GM23338 (cell line): Measurements from ENCODE around the gene RFC2. TPM values are rescaled to one million over a fixed set of nuclear protein-coding genes. Genes with fewer than 3 reads are reported as not detected.

Experiments used
- ATAC-seq: fragments of 200-7000 bp; cut with Tn5 transposase; 3 replicates; pipeline ENCODE4 v1.9.1; 2020
- DNase-seq: peaks from one replicate; pipeline ENCODE4 v3.0.0-alpha.2; 2015; ENCODE audit warnings: low spot score
- H2AFZ ChIP-seq: fragments of 200-600 bp; sonication (generic); 2 replicates; pipeline ENCODE4 v1.8.0; 2016; ENCODE audit warnings: antibody characterized with exemption, mild to moderate bottlenecking, moderate library complexity
- H3F3A ChIP-seq: fragments of 200-600 bp; sonication (generic); replicated peaks from 2 replicates; pipeline ENCODE4 v1.8.0; 2017; ENCODE audit warnings: antibody characterized with exemption, mixed run types, low read depth
- H3K27ac ChIP-seq: fragments of 200-600 bp; sonication (generic); 2 replicates; pipeline ENCODE4 v1.6.1; 2016; ENCODE audit warnings: low read depth
- H3K27me3 ChIP-seq: fragments of 200-600 bp; sonication (generic); 2 replicates; pipeline ENCODE4 v1.8.0; 2016; ENCODE audit warnings: mild to moderate bottlenecking, mixed run types, moderate library complexity; ENCODE audit not compliant: insufficient read depth
- H3K36me3 ChIP-seq: fragments of 200-600 bp; sonication (generic); 2 replicates; pipeline ENCODE4 v1.8.0; 2016; ENCODE audit warnings: mild to moderate bottlenecking; ENCODE audit not compliant: insufficient read depth
- H3K4me1 ChIP-seq: fragments of 200-600 bp; sonication (generic); 2 replicates; pipeline ENCODE4 v1.8.0; 2016; ENCODE audit warnings: mild to moderate bottlenecking, moderate library complexity; ENCODE audit not compliant: insufficient read depth
- H3K4me2 ChIP-seq: fragments of 200-600 bp; sonication (generic); 2 replicates; pipeline ENCODE4 v1.7.1; 2017; ENCODE audit warnings: mixed run types
- H3K4me3 ChIP-seq: fragments of 200-600 bp; sonication (generic); 2 replicates; pipeline ENCODE4 v1.6.1; 2016; ENCODE audit warnings: mixed run types
- H3K79me2 ChIP-seq: fragments of 200-600 bp; sonication (generic); replicated peaks from 2 replicates; pipeline ENCODE4 v1.8.0; 2017; ENCODE audit warnings: mild to moderate bottlenecking; ENCODE audit not compliant: insufficient read depth
- H3K9me2 ChIP-seq: fragments of 200-600 bp; sonication (generic); 2 replicates; pipeline ENCODE4 v1.8.0; 2017; ENCODE audit not compliant: insufficient read depth
- H4K20me1 ChIP-seq: fragments of 200-600 bp; sonication (generic); replicated peaks from 2 replicates; pipeline ENCODE4 v1.8.0; 2017; ENCODE audit warnings: mild to moderate bottlenecking; ENCODE audit not compliant: insufficient read depth
- H3K27ac Mint-ChIP-seq: 2 replicates; pipeline ENCODE4 v1.8.0; 2020; ENCODE audit warnings: inconsistent platforms, mild to moderate bottlenecking, moderate library complexity, mixed read lengths
- H3K27me3 Mint-ChIP-seq: 3 replicates; pipeline ENCODE4 v1.8.0; 2022; ENCODE audit warnings: low read depth, mild to moderate bottlenecking, moderate library complexity, mixed read lengths, inconsistent platforms; ENCODE audit not compliant: insufficient read depth, poor library complexity
- H3K36me3 Mint-ChIP-seq: 3 replicates; pipeline ENCODE4 v1.8.0; 2021; ENCODE audit warnings: low read depth, mild to moderate bottlenecking, inconsistent platforms, moderate library complexity, mixed read lengths
- H3K4me1 Mint-ChIP-seq: 3 replicates; pipeline ENCODE4 v1.8.0; 2020; ENCODE audit warnings: mild to moderate bottlenecking, inconsistent platforms, mixed read lengths
- H3K4me3 Mint-ChIP-seq: 3 replicates; pipeline ENCODE4 v1.8.0; 2021; ENCODE audit warnings: moderate library complexity, mild to moderate bottlenecking, inconsistent platforms, mixed read lengths
- H3K9me3 Mint-ChIP-seq: 3 replicates; pipeline ENCODE4 v1.8.0; 2020; ENCODE audit warnings: moderate library complexity, mild to moderate bottlenecking, inconsistent platforms, mixed read lengths
- CREB1 ChIP-seq: fragments of 250-450 bp; sonication (Bioruptor Pico); IDR thresholded peaks from 2 replicates; pipeline ENCODE4 v1.5.0; 2020; ENCODE audit warnings: low read depth, mild to moderate bottlenecking, moderate library complexity
- ETS1 ChIP-seq: IDR thresholded peaks from 2 replicates; pipeline ENCODE4 v1.6.1; 2016; ENCODE audit warnings: antibody characterized with exemption
- EZH2 ChIP-seq: fragments of 200-600 bp; sonication (generic); IDR thresholded peaks from one replicate; pipeline ENCODE4 v1.8.0; 2017; ENCODE audit warnings: antibody characterized with exemption, mild to moderate bottlenecking, low read depth; ENCODE audit not compliant: unreplicated experiment
- EZH2phosphoT487 ChIP-seq: fragments of 200-600 bp; sonication (generic); IDR thresholded peaks from one replicate; pipeline ENCODE4 v1.8.1; 2018; ENCODE audit warnings: antibody characterized with exemption; ENCODE audit not compliant: unreplicated experiment
- JUNB ChIP-seq: IDR thresholded peaks from one replicate; pipeline ENCODE4 v1.6.1; 2016; ENCODE audit warnings: antibody characterized with exemption; ENCODE audit not compliant: unreplicated experiment
- POLR2AphosphoS5 ChIP-seq: IDR thresholded peaks from 2 replicates; pipeline ENCODE4 v1.6.1; 2016; ENCODE audit warnings: antibody characterized with exemption, low read depth
- STAT1 ChIP-seq: IDR thresholded peaks from one replicate; pipeline ENCODE4 v1.6.1; 2016; ENCODE audit warnings: antibody characterized with exemption; ENCODE audit not compliant: unreplicated experiment
- ZNF331 ChIP-seq: fragments of 250-450 bp; sonication (Bioruptor Pico); IDR thresholded peaks from 2 replicates; pipeline ENCODE4 v1.5.0; 2020; ENCODE audit warnings: low read depth, mild to moderate bottlenecking, moderate library complexity
- ZNF462 ChIP-seq: fragments of 250-450 bp; sonication (Bioruptor Pico); IDR thresholded peaks from 2 replicates; pipeline ENCODE4 v1.5.0; 2020; ENCODE audit warnings: mild to moderate bottlenecking, moderate library complexity
- polyA plus RNA-seq: library from polyadenylated mRNA; unstranded; fragments of >200 nt; fragmentation: Nextera tagmentation; extraction: Ambion mirVana; gene quantifications from 2 replicates; pipeline ENCODE4 v1.2.1, GENCODE V29; 2016
- total RNA-seq: library from RNA; depleted of rRNA; stranded (reverse); fragments of >200 nt; shearing (Covaris generic); gene quantifications from 2 replicates; pipeline ENCODE4 v1.2.3, GENCODE V29; 2014
- TF ChIP-seq, protein P1 (sequence below): IDR thresholded peaks from one replicate; pipeline ENCODE4 v1.6.1; 2018; ENCODE audit warnings: antibody characterized with exemption; ENCODE audit not compliant: unreplicated experiment

RFC2 gene
- total and polyA plus RNA-seq, 2 experiments from 2014 or later, result 56.4 to 75.2 TPM

DNA sequence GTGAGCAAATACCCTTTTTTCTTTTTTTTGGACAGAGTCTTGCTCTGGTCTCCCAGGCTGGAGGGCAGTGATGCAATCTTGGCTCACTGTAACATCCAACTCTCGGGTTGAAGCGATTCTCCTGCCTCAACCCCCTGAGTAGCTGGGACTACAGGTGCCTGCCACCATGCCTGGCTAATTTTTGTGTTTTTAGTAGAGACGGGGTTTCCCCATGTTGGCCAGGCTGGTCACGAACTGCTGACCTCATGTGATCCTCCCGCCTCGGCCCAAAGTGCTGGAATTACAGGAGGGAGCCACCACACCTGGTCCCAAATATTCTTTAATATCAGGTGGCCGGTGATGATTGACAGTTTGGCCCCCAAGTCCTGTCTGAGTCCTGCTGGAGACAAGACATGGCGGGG, 37.8 kb downstream of the RFC2 start:
- Histone ChIP-seq H3F3A (0 out of 2 replicates have a peak, but pooled peaks cover 4% of the 10 kb centered on the region), H3K79me2 (no peaks in the 10 kb centered on the region), H3K27me3 (no peaks in the 10 kb centered on the region), H3K36me3 (no peaks in the 10 kb centered on the region), H4K20me1 (no peaks in the 10 kb centered on the region), H3K4me3 (no peak overlapping the region), H3K4me1 (no peaks in the 10 kb centered on the region), H2AFZ (no peak overlapping the region), H3K4me2 (no peak overlapping the region), H3K27ac (no peak overlapping the region), H3K9me2 (no peaks in the 10 kb centered on the region)
- Mint-ChIP-seq H3K4me3 (no peak overlapping the region), H3K9me3 (no peaks in the 10 kb centered on the region; the same call in 2 of the 3 replicates), H3K27me3 (peaks cover 17% of the 10 kb centered on the region), H3K27ac (no peak overlapping the region), H3K36me3 (no peaks in the 10 kb centered on the region; the same call in 2 of the 3 replicates), H3K4me1 (peaks cover 2% of the 10 kb centered on the region; the same call in 2 of the 3 replicates)
- no peak for TF ChIP-seq ETS1
- TF ChIP-seq POLR2AphosphoS5, result no peak
- no peak for TF ChIP-seq ZNF331
- TF ChIP-seq STAT1, result no peak
- TF ChIP-seq CREB1 (CRISPR knock-in tag), result no peak
- TF ChIP-seq EZH2phosphoT487, result no peak
- TF ChIP-seq, protein P1, sequence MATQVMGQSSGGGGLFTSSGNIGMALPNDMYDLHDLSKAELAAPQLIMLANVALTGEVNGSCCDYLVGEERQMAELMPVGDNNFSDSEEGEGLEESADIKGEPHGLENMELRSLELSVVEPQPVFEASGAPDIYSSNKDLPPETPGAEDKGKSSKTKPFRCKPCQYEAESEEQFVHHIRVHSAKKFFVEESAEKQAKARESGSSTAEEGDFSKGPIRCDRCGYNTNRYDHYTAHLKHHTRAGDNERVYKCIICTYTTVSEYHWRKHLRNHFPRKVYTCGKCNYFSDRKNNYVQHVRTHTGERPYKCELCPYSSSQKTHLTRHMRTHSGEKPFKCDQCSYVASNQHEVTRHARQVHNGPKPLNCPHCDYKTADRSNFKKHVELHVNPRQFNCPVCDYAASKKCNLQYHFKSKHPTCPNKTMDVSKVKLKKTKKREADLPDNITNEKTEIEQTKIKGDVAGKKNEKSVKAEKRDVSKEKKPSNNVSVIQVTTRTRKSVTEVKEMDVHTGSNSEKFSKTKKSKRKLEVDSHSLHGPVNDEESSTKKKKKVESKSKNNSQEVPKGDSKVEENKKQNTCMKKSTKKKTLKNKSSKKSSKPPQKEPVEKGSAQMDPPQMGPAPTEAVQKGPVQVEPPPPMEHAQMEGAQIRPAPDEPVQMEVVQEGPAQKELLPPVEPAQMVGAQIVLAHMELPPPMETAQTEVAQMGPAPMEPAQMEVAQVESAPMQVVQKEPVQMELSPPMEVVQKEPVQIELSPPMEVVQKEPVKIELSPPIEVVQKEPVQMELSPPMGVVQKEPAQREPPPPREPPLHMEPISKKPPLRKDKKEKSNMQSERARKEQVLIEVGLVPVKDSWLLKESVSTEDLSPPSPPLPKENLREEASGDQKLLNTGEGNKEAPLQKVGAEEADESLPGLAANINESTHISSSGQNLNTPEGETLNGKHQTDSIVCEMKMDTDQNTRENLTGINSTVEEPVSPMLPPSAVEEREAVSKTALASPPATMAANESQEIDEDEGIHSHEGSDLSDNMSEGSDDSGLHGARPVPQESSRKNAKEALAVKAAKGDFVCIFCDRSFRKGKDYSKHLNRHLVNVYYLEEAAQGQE, result no peak
- TF ChIP-seq EZH2, result no peak
- TF ChIP-seq ZNF462 (CRISPR knock-in tag), result no peak
- no peak for TF ChIP-seq JUNB
- no peak for DNase-seq
- no peak for ATAC-seq
